ENCODE measurements around the gene PARL.
"Not testable (repeated sequence)": the region's sequence is repeated elsewhere in the genome, so short reads cannot be mapped to it uniquely, and the experiment has no call there.

GRCh38 chr3:183877227-183877626 lies 7.5 kb downstream of the PARL start:
- TF ChIP-seq CTCF (IDR thresholded peaks at IDR 0.05 in 4 of 5, conservative IDR thresholded peaks at IDR 0.05 in 1 of 5); POLR2A (IDR thresholded peaks at IDR 0.05): not testable (repeated sequence)
